GM12801 (cell line): Measurements from ENCODE around the gene AUTS2.

ENCODE experiments used
- TF ChIP-seq, protein P1 (sequence below): IDR thresholded peaks from one replicate; pipeline ENCODE4 v1.5.1; 2011; ENCODE audit warnings: control low read depth; ENCODE audit not compliant: insufficient read length; ENCODE audit errors: extremely low read depth

The AUTS2 gene

DNA sequence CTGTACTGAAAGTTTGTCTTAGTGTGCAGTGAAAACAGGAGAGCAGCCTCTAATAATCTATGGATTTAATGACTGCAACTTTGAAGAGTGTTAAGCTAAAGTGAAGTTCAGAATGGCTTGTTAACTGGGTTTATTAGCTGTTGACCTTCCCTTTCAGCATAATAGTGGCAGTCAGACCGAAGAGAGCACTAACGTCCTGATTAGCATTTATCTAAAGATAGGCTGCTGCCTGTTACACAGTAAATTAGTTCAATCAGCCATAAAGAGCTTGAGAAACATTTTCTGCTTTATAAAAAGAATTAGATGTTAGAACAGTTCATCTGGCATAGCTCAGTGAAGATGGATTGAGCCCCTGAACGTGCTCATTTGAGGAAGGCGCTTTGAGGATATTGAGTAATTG is 433.0 kb downstream of the AUTS2 start:
- TF ChIP-seq, protein P1, sequence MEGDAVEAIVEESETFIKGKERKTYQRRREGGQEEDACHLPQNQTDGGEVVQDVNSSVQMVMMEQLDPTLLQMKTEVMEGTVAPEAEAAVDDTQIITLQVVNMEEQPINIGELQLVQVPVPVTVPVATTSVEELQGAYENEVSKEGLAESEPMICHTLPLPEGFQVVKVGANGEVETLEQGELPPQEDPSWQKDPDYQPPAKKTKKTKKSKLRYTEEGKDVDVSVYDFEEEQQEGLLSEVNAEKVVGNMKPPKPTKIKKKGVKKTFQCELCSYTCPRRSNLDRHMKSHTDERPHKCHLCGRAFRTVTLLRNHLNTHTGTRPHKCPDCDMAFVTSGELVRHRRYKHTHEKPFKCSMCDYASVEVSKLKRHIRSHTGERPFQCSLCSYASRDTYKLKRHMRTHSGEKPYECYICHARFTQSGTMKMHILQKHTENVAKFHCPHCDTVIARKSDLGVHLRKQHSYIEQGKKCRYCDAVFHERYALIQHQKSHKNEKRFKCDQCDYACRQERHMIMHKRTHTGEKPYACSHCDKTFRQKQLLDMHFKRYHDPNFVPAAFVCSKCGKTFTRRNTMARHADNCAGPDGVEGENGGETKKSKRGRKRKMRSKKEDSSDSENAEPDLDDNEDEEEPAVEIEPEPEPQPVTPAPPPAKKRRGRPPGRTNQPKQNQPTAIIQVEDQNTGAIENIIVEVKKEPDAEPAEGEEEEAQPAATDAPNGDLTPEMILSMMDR = no peak

DNA sequence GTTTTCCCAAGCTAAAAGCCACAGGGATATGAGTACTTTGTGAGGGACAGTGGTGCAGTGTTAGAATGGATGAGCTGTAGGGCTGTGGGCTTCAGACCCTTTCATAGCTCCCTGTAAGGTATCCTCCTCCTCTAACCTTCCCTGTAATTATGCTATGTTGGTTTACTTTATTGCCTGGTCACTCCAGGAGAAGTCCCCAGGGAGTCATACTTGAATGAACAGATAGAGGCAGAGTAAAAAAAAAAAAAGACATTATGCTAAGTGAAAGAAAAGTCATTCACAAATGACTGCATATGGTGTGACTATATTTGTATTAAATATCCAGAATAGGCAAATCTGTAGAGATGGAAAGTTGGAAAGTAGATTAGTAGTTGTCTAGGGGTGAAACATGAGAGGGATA is 434.4 kb downstream of the AUTS2 start:
- TF ChIP-seq, protein P1 = no peak

DNA sequence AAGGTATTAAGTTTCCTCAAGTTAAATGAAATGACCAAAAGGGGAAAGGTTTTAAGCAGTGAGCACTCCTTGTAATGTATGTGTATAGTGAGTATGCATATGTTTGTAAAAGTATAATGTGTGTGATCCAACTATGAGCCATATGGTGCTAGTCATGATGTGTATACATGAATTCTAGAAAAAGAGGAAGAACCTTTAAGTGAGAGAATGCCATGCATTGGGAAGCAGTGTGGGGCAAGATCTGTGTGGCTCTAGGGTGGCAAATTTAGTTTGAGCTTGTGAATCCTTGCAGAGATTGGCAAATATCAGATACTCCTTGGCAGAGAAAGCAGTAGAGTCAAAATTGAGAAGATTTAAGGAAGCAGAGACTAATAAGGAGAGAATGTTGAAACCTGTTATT is 435.0 kb downstream of the AUTS2 start:
- TF ChIP-seq, protein P1 = no peak

DNA sequence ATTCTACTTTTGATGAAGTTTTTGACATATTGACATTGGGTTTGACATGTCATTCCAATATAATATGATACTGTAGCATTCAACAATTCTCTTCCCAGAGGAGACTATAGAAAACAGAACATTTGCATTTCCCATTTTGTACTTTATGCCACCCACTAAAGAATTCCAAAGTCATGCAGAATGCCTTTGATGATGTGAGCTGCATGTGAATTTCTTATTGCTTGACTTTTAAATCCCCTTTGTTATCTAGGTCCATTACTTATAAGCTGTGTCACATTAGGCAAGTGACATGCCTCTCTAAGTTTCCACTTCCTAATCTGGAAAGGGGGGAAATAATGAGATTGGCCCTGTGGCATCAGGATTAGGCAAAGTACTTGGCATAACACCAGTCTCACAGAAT is 436.7 kb downstream of the AUTS2 start:
- TF ChIP-seq, protein P1 = no peak

DNA sequence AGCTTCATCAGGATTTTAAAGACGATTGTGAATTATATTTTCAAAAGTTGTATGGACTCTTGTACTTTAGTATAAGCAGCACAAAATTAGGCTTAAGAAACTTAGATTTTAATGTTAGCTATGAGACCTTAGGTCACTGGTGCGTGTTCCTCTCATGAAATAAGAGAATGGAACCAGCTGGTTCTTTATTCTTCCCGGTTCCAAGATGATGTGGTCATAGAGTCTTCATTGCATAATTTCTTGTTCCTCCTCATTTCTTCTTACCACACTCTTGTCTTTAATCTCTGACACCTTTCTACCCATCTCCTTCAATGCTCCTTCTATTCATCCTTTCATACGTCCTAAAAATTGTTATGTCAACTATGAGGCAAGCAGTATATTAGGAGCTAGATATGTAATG is 437.2 kb downstream of the AUTS2 start:
- TF ChIP-seq, protein P1 = no peak

DNA sequence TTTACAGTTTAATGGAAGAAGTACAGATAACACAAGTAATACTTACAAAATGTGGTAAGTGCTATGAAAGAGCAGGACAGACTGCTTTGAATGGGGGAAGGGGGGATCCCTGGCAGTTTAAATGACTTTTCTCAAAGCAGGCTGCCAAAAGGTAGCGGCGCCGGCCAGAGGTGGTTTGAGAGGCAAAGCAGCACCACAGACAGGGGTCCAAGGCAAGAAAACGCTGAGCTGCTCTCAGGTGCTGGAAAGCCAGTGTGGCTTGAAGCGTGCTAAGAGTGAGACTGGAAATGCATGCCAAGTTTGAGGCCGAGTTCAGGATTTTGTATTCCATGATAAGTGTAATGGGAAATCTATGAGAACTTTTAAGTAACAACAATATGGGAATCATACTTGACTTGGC is 437.7 kb downstream of the AUTS2 start:
- TF ChIP-seq, protein P1 = no peak

DNA sequence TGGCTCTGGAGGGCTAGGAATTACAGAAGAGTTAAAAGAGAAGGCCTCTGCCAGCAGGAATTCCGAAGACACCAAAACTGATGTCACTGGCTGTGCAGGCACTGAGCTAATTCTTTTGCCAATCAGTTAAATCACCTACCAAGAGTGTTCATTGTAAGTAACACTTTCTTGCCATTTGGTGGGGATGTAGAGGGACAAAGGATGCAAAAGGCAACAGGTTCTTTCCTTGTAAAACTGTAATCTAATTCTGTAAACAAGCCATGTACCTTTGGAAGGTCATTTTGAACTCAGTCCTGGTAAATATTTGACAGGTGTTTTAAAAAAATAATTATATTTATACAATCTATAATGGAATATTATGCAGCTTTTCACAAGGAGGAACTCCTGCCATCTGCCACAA is 438.4 kb downstream of the AUTS2 start:
- TF ChIP-seq, protein P1 = no peak
